Activated CD8-positive, alpha-beta memory T cell treated with anti-CD3 and anti-CD28 coated beads, Interleukin-2, amount 50 U/mL, for 1 hour (primary cell): ENCODE data around the gene KCNIP3.

ENCODE experiments used
- DNase-seq: peaks from one replicate; pipeline ENCODE4 v3.0.0-alpha.2; 2020; ENCODE audit errors: extremely low read depth

KCNIP3 gene

DNA sequence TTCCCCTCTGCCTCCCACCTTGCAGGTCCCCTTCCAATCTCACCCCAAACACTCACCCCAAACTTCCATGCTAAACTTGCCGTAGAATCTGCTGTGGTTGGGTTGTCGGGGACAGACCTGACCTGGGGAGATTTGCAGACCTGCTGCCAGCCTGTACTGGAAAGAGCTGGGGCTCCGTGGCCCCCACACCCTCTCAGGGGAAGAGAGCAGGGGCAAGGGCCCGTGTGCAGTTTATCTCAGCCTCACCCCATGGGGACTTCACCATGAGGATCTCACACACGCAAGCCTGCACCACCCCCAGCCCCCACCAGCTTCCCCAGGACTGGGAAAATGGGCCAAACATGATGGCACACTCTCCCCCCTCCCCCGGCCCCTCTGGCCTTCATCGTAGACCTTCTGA, 30.7 kb downstream of the KCNIP3 start:
- DNase-seq = no peak

DNA sequence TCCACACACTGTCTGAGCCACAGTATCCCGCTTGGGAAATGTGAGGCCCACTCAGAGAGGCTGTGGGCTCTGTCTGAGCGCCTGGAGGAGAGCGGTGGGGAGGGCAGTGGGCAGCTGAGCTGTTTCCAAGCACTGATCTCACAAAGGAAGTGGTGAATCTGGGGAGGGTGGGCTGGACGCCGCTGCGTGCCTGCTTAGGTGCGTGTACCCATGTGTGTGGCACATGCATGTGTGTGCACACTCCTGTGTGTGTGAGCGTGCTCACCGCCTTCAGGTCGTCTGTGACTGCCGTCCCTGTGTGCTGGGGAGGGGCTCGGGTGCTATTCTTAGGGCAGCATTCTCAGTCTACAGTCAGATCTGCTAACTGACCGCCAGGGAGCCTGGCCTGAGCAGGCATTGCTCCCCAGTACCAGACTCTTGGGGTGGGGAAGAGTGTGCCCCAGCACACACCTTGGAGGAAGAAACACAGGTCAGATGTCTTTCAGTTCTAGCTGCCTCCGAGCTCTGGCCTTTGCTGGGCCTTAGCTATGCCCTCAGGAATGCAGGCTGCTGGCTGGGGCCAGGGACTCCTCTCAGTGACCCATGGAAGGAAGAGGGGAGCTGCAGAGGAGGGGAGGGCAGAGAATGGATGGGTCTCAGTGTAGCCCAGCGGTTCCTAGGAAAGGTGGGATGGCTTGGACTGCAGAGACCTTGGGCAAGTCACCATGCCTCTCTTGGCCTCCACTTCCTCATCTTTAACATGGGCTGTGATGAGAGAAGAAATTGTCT, 31.4 kb downstream of the KCNIP3 start:
- DNase-seq = no peak

DNA sequence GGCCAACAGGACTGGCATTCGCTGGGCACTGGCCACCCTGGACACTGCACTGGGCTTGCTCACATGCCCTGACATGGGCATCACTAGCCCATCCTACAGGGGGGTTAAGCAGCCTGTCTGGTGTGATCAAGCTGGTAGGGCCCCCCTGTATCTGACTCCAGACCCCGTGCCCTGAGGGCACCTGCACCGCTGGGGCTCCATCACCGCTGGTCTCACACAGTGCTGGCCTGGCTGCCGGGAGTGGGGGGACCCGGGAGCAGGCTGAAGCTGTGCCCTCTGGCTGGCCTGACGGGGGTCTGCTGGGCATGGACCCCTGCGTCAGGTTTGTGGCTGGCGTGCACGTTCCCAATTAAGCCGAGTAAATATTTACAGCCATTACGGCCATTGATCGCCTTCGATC, 32.3 kb downstream of the KCNIP3 start:
- DNase-seq = no peak

DNA sequence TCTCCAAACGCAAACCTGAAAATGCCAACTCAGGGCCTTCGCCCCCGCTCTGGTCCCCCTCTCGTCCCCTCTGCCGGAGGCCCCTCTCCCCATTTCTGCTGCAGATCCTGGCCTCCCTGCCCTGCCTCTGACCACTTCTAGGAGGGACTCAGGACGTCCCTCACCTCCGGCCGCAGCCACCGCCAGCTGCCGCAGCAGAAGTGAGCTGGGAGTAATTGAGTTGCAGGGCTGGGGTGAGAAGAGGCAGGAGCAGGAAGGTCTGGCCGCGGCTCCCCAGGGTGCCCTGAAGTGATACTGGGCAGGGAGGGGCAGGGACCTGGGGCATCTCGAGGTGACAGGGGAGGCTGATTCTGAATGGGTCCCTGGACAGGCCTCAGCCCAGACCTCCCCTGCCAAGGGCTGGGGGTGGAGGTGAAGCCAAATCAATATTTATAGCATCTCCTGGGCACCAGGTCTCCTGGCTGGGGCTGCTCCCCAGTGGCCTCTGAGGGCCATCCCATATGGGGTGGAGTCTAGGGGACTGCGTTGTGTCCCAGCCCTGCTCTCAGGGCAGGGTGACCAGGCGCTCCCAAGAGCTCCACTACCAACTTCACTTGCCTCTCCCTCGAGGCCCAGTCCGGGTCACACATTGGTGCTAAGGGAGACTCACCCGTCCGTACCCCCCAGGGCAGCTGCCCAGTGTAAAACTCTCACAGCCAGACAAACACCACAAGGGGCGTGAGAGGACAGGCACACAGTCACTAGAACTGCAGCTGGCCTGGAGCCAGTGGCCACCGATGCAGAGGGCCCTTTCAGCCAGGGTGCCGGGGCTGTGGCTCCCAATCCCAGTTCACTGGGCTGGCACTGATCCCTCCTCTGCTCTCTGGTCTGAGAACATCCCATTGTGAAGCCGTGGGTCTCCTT, 33.0 kb downstream of the KCNIP3 start:
- no peak for DNase-seq

DNA sequence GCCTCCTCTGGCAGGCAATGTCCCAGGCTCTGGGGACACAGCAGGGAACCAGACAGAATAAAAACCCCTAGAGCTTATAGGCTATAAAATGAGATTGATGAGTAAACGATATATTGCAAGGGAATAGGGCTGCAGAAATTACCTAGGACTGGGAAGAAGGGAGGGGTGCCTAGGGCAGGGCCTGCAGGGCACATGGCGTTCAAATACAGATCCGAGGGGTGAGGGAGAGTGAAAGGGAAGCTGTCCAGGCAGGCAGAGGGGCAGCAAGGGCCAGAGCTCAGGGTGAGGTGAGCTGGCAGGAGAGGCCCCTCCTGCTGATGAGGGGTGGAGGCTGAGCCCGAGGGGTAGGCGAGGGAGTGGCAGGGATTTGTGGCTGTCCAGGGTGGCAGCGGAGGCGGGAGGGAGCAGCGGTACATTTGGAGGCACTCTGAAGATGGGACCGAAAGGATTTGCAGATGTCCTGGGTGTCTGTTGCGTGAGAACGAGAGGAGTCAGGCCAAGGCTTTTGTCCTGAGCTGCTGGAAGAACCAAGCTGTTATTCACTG, 33.7 kb downstream of the KCNIP3 start:
- DNase-seq = no peak

DNA sequence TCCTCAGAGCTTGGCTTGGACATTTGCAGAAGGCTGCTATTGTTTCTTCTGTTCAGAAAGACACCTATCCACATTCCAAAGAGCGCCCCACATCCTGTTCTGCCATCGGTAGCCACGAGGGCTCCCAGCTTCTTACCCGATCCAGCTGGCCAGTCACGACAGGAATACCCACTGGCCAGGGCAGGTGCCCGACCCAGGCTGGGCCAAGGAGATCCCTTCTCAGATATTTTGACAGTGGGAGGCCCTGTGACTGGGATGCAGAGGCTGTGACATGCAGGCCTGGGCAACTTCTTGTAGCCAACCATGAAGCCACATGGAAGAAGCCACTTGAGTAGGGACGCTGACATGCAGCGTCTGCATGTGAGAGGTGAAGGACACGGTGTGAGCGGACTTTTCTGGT, 34.5 kb downstream of the KCNIP3 start:
- DNase-seq = no peak

DNA sequence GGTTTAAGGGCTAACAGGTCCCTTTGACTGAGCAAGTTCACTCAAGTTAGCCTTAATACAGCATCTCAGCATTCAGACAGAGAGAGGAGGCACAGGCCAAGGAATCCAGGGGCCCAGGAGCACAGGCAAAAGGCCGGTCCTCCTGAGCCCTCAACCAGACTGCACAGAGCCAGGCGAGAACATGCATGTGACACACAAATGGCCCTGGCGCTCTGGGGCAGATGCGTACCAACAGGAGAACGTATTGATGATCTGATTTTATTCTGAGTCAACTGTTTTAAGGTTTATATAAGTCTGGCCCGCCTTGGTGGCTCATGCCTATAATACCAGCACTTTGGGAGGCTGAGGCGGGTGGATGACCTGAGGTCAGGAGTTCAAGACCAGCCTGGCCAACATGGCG, 34.9 kb downstream of the KCNIP3 start:
- no peak for DNase-seq

DNA sequence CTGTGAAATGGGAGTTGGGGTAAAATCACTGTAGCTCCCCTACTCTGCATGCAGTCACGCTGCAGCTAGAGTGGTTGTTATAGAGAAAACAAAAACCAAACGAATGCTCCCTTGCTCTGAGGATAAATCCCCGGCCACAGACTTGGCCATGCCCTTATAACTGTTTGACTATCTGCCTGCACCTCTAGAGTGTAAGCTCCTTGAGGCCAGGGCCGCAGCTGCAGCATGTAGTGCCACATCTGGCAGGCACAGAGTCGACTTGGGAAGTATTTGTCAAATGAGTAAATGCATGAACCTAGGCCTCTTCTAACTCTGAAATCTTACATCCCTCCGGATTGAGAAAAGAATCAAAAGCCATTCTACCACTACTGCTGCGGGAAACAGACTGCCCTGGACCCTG, 35.9 kb downstream of the KCNIP3 start:
- no peak for DNase-seq

DNA sequence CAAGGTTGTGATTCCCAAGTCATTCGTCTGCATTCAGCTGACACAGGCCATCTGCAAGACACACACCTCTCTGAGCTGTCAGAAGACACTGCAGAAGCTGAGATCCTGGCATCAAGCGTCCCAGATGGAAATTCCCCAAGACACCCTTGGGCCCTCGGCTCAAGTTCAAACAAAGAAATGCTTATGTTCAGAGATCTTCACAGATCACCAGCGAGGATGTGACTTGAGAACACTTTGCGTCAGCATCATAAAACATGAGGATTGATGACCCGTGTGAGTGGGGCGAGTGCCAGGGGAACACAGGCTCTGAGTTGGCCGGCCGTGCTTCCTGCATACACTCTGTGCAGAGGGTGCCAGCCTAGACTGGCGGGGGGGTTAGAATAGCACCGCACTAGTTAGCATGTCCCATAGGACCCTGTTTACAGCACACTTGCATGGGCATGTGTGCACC, 36.8 kb downstream of the KCNIP3 start:
- no peak for DNase-seq

DNA sequence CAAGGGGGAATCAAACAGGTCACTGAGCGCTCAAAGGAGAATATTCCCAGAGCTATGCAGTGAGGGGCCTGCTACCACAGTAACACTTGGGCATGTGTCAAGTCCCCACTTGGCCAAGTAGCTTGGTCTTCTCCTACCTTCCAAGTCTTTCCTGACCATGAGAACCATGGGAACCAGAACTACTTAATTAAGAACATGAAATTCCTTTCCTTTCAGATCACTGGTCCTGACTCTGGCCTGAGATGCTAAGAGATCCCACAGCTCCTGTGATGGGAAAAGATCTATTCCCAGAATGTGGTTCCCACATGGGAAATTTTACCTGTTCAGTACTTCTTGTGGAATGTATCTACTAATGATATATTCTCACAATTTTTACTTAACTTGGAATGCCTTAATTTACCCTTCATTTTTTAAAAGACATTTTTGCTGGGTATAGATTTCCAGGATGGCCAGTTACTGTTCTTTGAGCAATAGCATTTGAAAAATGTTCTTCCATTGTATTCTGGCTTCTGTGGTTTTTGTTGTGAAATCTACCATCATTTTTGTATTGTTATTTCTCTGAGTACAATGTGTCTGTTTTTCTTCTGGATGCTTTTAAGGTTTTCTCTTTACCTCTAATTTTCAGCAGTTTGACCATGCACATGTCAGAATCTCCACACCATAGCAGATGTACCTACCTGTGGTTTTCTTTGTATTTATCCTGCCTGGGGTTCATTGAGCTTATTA, 37.9 kb downstream of the KCNIP3 start:
- no peak for DNase-seq

DNA sequence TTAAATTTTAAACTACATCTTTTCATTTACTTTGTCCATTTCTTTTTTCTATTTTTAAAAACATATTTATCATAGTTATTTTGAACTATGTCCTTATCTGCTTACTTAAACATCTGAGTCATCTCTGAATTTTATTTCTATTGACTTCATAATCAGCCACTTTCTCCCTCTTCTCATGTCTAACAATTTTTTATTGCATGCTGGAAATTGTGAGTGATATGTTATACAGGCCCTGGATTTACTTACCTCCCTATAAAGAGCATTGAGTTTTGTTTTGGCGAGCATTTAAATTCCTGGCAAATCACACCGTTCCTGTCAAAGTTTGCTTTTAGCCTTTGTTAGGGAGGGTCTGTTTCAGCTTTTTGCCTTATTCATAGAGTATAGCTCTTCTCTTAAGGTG, 39.3 kb downstream of the KCNIP3 start:
- DNase-seq = no peak

DNA sequence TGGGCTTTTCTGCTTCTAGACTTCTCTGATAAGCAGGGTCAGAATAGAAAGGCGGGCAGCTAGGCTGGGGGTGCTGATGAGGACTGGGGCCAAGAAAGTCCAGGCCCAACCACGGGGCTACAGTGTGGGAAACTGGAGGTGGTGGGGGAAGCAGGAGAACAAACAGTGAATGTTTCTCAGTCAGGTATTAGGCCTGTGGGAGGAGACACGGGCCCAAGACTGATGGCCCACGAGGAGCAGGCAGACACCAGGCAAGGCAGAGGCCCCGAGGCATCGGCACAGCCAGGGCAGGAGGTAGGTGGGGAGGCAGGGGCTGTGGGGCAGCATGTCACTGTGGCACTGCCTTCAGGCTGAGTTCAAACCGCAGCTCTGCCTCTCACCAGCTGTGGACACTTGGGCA, 40.7 kb downstream of the KCNIP3 start:
- no peak for DNase-seq

DNA sequence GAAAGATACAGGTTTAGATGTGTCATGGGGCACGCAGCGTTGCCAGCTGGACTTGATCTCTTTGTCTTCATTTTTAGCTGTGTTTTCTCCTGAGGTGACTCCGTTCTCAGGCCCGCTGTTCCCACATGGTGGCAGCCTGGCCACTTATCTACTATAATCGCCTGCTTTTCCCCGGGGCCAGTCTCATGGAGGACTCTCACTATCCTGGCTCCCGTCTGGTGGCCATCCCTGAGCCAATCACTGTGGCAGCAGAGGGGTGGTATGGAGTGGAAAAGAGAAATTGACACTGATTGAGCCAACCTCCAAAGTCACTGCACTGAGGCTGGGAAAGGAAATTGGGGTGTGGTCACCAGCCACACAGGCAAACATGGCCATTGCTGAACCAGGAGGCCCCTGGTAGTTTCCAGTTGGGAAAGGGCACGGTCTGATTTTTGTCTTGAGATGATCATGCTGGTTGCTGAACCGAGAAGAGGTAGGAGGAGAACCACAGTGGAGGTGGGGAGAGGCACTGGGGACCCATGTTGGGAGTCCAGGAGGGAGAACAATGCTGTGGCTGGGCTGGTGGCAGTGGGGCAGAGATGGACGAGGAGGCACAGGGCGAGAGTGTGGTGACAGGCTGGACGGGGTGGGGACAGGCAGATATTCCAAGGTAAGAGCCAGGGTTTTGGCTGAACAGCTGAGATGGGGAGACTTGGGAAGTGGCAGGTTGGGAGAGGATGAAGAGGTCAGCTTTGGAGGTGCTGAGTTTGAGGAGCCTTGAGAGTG, 45.6 kb downstream of the KCNIP3 start:
- DNase-seq = no peak

DNA sequence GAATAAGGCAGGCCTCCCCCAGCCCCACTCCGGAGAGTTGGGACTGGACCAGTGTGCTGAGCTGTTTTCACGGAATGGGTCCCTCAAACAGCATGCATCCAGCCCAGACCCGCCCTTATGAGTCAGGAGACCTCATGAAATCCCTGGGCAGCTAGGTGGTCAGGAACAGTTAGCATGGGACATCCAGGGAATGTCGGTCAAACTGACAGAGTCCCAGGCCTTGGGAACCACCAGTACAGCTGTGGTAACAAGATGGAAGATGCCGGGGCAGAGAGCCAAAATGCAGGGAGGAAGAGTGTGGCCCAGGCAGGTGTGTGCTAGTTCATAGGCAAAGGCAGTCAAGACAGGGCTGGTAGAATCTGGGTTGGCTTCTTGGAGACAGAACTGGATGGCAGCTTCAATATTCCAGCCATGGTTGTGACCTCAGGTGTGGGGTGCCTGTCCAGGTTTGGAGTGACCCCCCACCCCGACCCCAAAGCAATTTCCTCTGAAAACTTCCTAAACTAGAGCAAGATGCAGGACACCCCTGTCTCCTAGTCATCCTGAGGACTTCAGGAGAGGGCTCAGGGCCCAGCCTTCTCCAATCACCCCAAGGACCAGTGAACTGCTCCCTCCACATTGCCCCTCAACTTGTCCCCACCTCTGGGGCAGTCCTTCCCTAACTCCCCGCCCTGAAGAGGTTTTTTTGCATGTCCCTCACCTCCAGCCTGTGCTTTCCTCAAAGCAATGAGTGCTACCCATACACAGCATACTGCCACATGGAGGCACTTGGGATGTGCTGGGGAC, 46.5 kb downstream of the KCNIP3 start:
- no peak for DNase-seq

DNA sequence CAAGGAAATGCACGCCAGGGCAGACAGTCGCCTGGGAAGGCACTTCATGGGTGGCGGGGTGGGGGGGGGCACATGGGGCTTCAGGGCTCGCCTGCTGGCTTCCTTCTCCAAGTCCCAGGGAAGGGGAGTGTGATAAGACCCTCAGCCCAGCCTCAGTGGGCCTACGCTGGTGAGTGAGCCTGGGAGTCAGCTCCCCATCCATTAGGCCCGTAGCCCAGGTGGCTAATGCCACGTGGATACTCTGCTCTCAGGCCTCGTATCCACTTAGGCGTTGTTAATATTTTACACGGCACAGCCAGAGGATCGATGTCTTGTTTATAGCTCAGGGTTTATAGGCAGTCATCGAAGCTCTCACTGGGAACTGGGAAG, 47.1 kb downstream of the KCNIP3 start:
- DNase-seq = no peak

DNA sequence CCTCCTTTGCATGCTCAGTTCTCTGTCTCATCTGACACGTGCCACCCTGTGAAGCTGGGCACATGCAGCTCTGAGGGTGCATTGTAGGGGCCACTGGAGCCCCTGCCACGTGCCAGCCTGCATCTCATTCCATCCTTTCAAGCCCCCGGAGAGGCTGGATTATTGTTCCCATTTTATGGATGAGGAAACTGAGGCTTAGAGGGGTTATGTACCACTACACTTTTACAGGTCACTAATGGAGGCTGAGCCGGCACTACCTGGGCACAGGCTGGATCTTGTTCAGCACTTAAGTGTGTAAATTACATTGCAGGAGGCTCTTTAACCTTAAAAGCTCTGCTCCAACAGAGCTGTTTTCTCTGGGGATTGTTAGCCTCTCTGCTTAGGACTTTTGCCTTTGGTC, 47.5 kb downstream of the KCNIP3 start:
- DNase-seq = no peak

DNA sequence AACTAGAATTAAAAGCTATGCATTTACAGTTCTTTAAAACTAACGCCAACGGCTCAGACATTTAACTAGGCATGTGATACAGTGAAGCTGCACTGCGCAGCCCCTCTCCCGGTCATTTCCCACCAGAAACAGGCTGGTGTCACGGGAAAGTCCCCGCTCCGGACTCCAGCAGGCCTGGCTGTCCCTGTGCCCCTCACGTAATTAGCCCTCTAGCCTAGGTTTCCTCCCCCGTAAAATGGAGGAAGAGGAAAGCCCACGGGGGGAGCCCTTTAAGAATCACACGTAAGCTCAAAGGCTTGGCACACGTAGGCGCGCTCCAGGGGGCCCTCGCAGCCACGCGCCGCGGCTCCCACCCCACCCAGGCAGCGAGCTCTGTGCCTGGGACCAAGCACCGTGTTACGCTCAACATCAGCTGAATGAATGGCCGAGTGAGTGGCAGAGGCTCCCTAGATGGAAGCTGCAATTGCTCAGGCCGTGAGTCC, 48.0 kb downstream of the KCNIP3 start:
- DNase-seq = no peak

DNA sequence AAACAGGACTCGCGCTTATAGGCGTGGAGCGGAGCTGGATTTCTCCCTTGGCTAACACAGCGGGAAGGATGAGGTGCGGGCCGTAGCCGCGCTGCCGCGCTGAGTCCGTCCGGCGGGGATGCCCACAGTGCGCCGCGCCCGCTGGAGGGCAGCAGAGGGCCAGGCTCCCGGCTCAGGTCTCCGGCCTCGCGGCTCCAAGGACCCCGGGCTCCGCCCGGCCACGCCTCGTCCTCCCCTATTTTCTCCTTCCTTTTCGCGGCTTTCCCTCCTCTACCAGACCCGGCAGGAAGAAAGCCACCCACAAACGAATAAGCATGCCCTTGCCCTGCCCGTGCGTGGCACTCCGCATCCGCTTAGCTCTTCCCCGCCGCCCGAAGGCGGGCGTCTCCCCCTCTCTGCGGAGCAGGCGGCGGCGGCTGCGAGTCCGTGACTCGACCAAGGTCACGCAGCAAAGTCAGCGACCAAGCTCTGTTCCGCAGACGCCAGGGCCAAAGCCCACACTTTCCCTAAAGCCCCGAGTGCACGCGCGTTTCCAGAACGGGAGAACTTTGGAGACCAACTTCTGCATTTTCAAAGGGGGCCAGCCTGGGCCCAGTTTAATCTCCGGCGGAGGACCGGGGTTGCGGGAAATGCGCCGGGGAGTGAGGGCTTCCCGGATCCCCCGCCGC, 48.5 kb downstream of the KCNIP3 start:
- DNase-seq = no peak

DNA sequence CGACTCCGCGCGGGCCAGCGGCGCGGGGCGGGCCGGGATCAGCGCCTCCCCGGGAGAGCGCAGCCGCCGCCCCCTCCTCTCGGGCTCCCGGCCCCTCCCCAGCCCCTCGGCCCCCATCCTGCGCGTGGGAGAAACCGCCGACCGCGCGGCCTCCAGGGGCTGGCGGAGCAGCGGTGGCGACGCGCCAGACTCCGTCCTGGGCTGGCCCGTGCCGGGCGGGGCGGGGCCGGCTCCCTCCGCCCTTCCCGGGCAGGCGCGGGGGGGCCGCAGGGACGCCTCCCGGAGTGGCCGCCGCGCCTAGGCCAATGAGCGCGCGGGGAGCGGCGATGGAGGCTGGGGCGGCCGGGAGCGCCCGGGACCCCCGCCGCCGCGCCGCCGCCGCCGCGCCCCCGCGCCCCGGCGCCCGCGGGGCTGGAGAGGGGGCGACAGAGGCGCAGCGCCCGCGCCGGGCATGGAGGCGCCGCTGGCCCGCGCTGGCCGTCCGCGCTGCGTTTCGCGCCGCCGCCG, 49.1 kb downstream of the KCNIP3 start:
- no peak for DNase-seq
